Caco-2 (cell line): Measurements from ENCODE around the gene KRTAP10-6. TPM values are rescaled to one million over a fixed set of nuclear protein-coding genes. Genes with fewer than 3 reads are reported as not detected.

Experiments
- BruUV-seq: library from RNA; stranded (reverse); fragments of 400-500 nt; replicated peaks from 2 replicates; lab custom pipeline; 2021; lab: Mats Ljungman, UMichigan
- CTCF ChIA-PET: fragments of 300-600 bp; sonication (Branson Sonifier 250); formaldehyde crosslinking; loops from one replicate; lab custom pipeline; 2022; ENCODE audit warnings: antibody characterized with exemption; lab: Charles Lee
- POLR2A ChIA-PET: fragments of 300-600 bp; sonication (Branson Sonifier 250); formaldehyde crosslinking; loops from one replicate; lab custom pipeline; 2022; ENCODE audit warnings: antibody characterized with exemption; lab: Charles Lee
- DNase-seq, 2 experiments: peaks; one replicate each; pipeline versions ENCODE4 v3.0.0 to v3.0.0-alpha.2; 2020 to 2022
- H3K27me3 ChIP-seq: replicated peaks from 2 replicates; pipeline ENCODE4 v1.6.0; 2011; ENCODE audit warnings: low read length; ENCODE audit not compliant: control insufficient read depth, insufficient read depth
- H3K36me3 ChIP-seq: 2 replicates; pipeline ENCODE4 v1.5.1; 2011; ENCODE audit warnings: low read length; ENCODE audit not compliant: control insufficient read depth, insufficient read depth
- H3K4me1 ChIP-seq: fragments of 250-450 bp; sonication (Bioruptor Pico); 2 replicates; pipeline ENCODE4 v1.5.1; 2020; ENCODE audit warnings: mild to moderate bottlenecking
- H3K4me3 ChIP-seq: 2 replicates; pipeline ENCODE4 v1.5.1; 2011; ENCODE audit warnings: low read depth, mild to moderate bottlenecking, control low read depth, low read length
- H3K9me3 ChIP-seq: fragments of 250-450 bp; sonication (Bioruptor Pico); 2 replicates; pipeline ENCODE4 v1.5.1; 2020; ENCODE audit warnings: mild to moderate bottlenecking, moderate library complexity
- H3K27ac Mint-ChIP-seq: one replicate; pipeline ENCODE4 v1.8.0; 2022; ENCODE audit warnings: mixed read lengths; ENCODE audit not compliant: unreplicated experiment
- H3K27me3 Mint-ChIP-seq: one replicate; pipeline ENCODE4 v1.8.0; 2022; ENCODE audit warnings: mixed read lengths; ENCODE audit not compliant: insufficient read depth, unreplicated experiment
- H3K36me3 Mint-ChIP-seq: one replicate; pipeline ENCODE4 v1.8.0; 2022; ENCODE audit warnings: mild to moderate bottlenecking, mixed read lengths; ENCODE audit not compliant: insufficient read depth, unreplicated experiment
- H3K4me1 Mint-ChIP-seq: one replicate; pipeline ENCODE4 v1.8.0; 2022; ENCODE audit warnings: low read depth, mixed read lengths; ENCODE audit not compliant: unreplicated experiment
- H3K4me3 Mint-ChIP-seq: one replicate; pipeline ENCODE4 v1.8.0; 2022; ENCODE audit warnings: mild to moderate bottlenecking, moderate library complexity, mixed read lengths; ENCODE audit not compliant: unreplicated experiment
- H3K9me3 Mint-ChIP-seq: one replicate; pipeline ENCODE4 v1.8.0; 2022; ENCODE audit warnings: mixed read lengths; ENCODE audit not compliant: unreplicated experiment
- intact Hi-C: fragments of 100-400 bp; cut with micrococcal nuclease; formaldehyde crosslinking; loops from one replicate; pipeline ENCODE4 v1.10.0; 2022; ENCODE audit not compliant: unreplicated experiment
- total RNA-seq: library from RNA; stranded (reverse); gene quantifications from 2 replicates; pipeline ENCODE4 v1.2.3, GENCODE V29; 2022
- TF ChIP-seq, protein P1 (sequence below), 2 experiments: fragments of 200-600 bp in 1 of 2; IDR thresholded peaks; 1 replicate in 1 of 2; 2 replicates in 1 of 2; pipeline versions ENCODE4 v1.5.1 to v1.8.0; 2011 to 2022; ENCODE audit warnings: antibody characterized with exemption in 1 of 2, control low read depth in 1 of 2, inconsistent platforms in 1 of 2, low read depth in 1 of 2, low read length in 1 of 2, mild to moderate bottlenecking in 1 of 2, moderate library complexity in 1 of 2; ENCODE audit not compliant: insufficient read depth in 1 of 2, severe bottlenecking in 1 of 2, unreplicated experiment in 1 of 2

KRTAP10-6 gene
- total RNA-seq, 1 experiment from 2014 or later = not detected

DNA sequence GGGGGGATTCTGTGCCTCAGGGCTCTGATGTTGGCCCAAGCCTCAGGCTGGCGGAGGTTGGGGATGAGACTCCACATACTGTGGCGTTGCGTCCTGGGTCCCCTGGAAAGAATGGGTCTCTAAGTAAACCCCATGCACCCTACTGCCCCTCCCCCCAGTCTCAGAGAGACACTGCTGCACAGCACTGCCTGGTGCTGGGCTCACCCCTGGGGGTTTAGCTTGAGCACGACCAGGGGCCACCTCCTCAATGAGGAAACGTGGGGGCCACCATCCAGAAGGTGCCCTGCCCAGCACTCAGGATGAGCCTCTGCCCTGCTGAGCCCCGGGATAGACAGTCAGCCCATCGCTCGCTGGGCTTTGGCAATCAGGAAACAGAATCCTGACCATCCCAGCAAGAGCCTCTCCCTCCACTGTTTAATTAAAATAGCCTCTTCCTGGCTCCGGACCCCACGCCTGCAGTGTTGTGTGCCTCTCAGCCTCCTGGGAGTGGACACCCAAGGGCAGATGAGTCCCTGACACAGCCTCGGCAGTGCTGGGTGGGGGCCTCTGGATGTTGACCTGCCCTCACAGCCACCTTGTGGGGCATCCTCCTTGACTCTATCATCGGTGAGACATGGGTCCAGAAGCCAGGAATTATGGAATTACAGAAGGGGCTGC is 22.3 kb downstream of the KRTAP10-6 start:
- Mint-ChIP-seq H3K4me1 (peaks cover 6% of the 10 kb centered on the region), H3K4me3 (no peak overlapping the region), H3K36me3 (no peaks in the 10 kb centered on the region), H3K27ac (no peak overlapping the region), H3K27me3 (peaks cover 6% of the 10 kb centered on the region), H3K9me3 (peaks cover 26% of the 10 kb centered on the region)
- DNase-seq = no peak
- CTCF ChIA-PET = no interaction called here
- intact Hi-C loops = no loop called here
- no peak overlapping the region for H3K4me3 ChIP-seq
- TF ChIP-seq, protein P1, sequence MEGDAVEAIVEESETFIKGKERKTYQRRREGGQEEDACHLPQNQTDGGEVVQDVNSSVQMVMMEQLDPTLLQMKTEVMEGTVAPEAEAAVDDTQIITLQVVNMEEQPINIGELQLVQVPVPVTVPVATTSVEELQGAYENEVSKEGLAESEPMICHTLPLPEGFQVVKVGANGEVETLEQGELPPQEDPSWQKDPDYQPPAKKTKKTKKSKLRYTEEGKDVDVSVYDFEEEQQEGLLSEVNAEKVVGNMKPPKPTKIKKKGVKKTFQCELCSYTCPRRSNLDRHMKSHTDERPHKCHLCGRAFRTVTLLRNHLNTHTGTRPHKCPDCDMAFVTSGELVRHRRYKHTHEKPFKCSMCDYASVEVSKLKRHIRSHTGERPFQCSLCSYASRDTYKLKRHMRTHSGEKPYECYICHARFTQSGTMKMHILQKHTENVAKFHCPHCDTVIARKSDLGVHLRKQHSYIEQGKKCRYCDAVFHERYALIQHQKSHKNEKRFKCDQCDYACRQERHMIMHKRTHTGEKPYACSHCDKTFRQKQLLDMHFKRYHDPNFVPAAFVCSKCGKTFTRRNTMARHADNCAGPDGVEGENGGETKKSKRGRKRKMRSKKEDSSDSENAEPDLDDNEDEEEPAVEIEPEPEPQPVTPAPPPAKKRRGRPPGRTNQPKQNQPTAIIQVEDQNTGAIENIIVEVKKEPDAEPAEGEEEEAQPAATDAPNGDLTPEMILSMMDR (IDR thresholded peaks at IDR 0.05; ENCODE audit: insufficient read depth in 1 of 2, low read depth in 1 of 2, low read length in 1 of 2, severe bottlenecking in 1 of 2, unreplicated experiment in 1 of 2) = no peak
- no peaks in the 10 kb centered on the region for H3K4me1 ChIP-seq
- POLR2A ChIA-PET = no interaction called here
- BruUV-seq = no TSS peak
- H3K36me3 ChIP-seq = no peaks in the 10 kb centered on the region
- no peaks in the 10 kb centered on the region for H3K27me3 ChIP-seq
- peaks cover 7% of the 10 kb centered on the region; the same call in 1 of the 2 replicates for H3K9me3 ChIP-seq

- CTCF ChIA-PET = no interaction called here
- no peaks in the 10 kb centered on the region for H3K36me3 ChIP-seq
- intact Hi-C loops = no loop called here
Measured at GRCh38 chr21:44568667-44569556, 23.4 kb downstream of the KRTAP10-6 start.

DNA sequence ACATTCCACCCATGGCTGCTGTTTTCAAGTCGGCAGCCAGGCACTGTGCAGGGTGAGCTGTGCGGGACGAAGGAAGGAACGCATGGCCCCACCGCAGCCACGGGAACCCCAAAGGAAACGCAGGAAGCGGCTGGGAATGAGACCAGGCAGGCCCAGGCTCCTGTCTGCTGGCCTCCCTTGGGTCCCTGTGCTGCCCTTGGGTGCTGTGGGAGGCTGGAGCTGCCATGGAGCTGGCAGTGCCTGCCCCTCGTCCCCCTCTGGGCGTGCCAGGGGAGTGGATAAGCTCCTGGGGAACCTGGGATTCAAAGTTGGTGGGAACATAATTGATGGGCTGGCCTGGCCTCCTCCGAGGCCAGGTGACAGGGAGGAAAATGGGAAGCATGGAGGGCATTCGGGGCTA is 24.0 kb downstream of the KRTAP10-6 start:
- no peaks in the 10 kb centered on the region for H3K36me3 Mint-ChIP-seq
- POLR2A ChIA-PET = no interaction called here
- no peaks in the 10 kb centered on the region for H3K4me1 Mint-ChIP-seq
- peaks cover 26% of the 10 kb centered on the region for H3K9me3 Mint-ChIP-seq
- Histone ChIP-seq H3K4me1 (no peaks in the 10 kb centered on the region), H3K4me3 (no peak overlapping the region), H3K27me3 (no peaks in the 10 kb centered on the region), H3K36me3 (no peaks in the 10 kb centered on the region), H3K9me3 (peaks cover 16% of the 10 kb centered on the region; the same call in 1 of the 2 replicates)
- BruUV-seq = no TSS peak
- CTCF ChIA-PET = no interaction called here
- DNase-seq = no peak
- H3K27ac Mint-ChIP-seq = no peak overlapping the region
- TF ChIP-seq, protein P1 (IDR thresholded peaks at IDR 0.05; ENCODE audit: insufficient read depth in 1 of 2, low read depth in 1 of 2, low read length in 1 of 2, severe bottlenecking in 1 of 2, unreplicated experiment in 1 of 2) = no peak
- intact Hi-C loops = no loop called here
- peaks cover 12% of the 10 kb centered on the region for H3K27me3 Mint-ChIP-seq
- no peak overlapping the region for H3K4me3 Mint-ChIP-seq

More at GRCh38 chr21:44568667-44569556, 23.4 kb downstream of the KRTAP10-6 start:
- TF ChIP-seq, protein P1 (IDR thresholded peaks at IDR 0.05; ENCODE audit: insufficient read depth in 1 of 2, low read depth in 1 of 2, low read length in 1 of 2, severe bottlenecking in 1 of 2, unreplicated experiment in 1 of 2) = no peak
- DNase-seq = no peak
- no peaks in the 10 kb centered on the region for H3K4me1 Mint-ChIP-seq
- Histone ChIP-seq H3K9me3 (peaks cover 16% of the 10 kb centered on the region; the same call in 1 of the 2 replicates), H3K4me3 (no peak overlapping the region), H3K4me1 (no peaks in the 10 kb centered on the region), H3K27me3 (no peaks in the 10 kb centered on the region)
- peaks cover 26% of the 10 kb centered on the region for H3K9me3 Mint-ChIP-seq
- BruUV-seq = no TSS peak
- peaks cover 10% of the 10 kb centered on the region for H3K27me3 Mint-ChIP-seq
- no peak overlapping the region for H3K4me3 Mint-ChIP-seq
- H3K36me3 Mint-ChIP-seq = no peaks in the 10 kb centered on the region
- no peak overlapping the region for H3K27ac Mint-ChIP-seq
- POLR2A ChIA-PET = no interaction called here
